OCI-LY3 (cell line): ENCODE data around the gene CST9L.

Source experiments
- H2AFZ ChIP-seq: fragments of 200-600, 300-600 bp; shearing (Covaris generic); 2 replicates; pipeline ENCODE4 v1.6.0; 2014; ENCODE audit warnings: antibody characterized with exemption, low read depth, low read length
- H3K27ac ChIP-seq: fragments of 200-600, 300-600 bp; sonication (generic); 2 replicates; pipeline ENCODE4 v1.5.1; 2014; ENCODE audit warnings: mild to moderate bottlenecking, low read length, moderate library complexity, mixed read lengths
- H3K27me3 ChIP-seq: fragments of 200-600, 300-600 bp; sonication (generic); 2 replicates; pipeline ENCODE4 v1.6.1; 2014; ENCODE audit warnings: low read depth, low read length, mixed read lengths
- H3K36me3 ChIP-seq: fragments of 200-600, 300-600 bp; sonication (generic); replicated peaks from 2 replicates; pipeline ENCODE3; 2014; ENCODE audit warnings: low read depth, low read length, mixed read lengths
- H3K4me1 ChIP-seq: fragments of 300-600, 200-600 bp; sonication (generic); 2 replicates; pipeline ENCODE4 v1.6.1; 2014; ENCODE audit warnings: low read length, mixed read lengths
- H3K4me2 ChIP-seq: fragments of 200-600, 300-600 bp; sonication (generic); 2 replicates; pipeline ENCODE4 v1.6.1; 2014; ENCODE audit warnings: low read length, mixed read lengths
- H3K4me3 ChIP-seq: fragments of 300-600, 200-600 bp; sonication (generic); 2 replicates; pipeline ENCODE4 v1.5.1; 2014; ENCODE audit warnings: antibody characterized with exemption, mild to moderate bottlenecking, low read length, moderate library complexity
- H3K79me2 ChIP-seq: fragments of 300-600, 200-600 bp; shearing (Covaris generic); 2 replicates; pipeline ENCODE4 v1.6.1; 2014; ENCODE audit warnings: mild to moderate bottlenecking, low read length, mixed read lengths
- H3K9ac ChIP-seq: fragments of 300-600, 200-600 bp; shearing (Covaris generic); 2 replicates; pipeline ENCODE4 v1.6.0; 2014; ENCODE audit warnings: mild to moderate bottlenecking, low read length, moderate library complexity
- H3K9me3 ChIP-seq: fragments of 200-600, 300-600 bp; shearing (Covaris generic); 2 replicates; pipeline ENCODE4 v1.6.1; 2014; ENCODE audit warnings: low read length, mixed read lengths; ENCODE audit not compliant: insufficient read depth
- H4K20me1 ChIP-seq: fragments of 200-600, 300-600 bp; sonication (generic); 2 replicates; pipeline ENCODE4 v1.6.1; 2016; ENCODE audit warnings: low read length, mixed read lengths; ENCODE audit not compliant: insufficient read depth
- CTCF ChIP-seq: fragments of 200-600, 300-600 bp; sonication (generic); IDR thresholded peaks from 2 replicates; pipeline ENCODE4 v1.5.1; 2014; ENCODE audit warnings: antibody characterized with exemption, low read length, low read depth
- EZH2phosphoT487 ChIP-seq: fragments of 200-600 bp; shearing (Covaris generic); IDR thresholded peaks from 2 replicates; pipeline ENCODE4 v1.6.1; 2018; ENCODE audit warnings: antibody characterized with exemption, mixed run types, low read depth

CST9L gene

GRCh38 chr20:23595941-23596340 lies 27.7 kb upstream of the CST9L start:
- TF ChIP-seq CTCF = no peak
- TF ChIP-seq EZH2phosphoT487 = no peak
- Histone ChIP-seq H3K4me1 (no peaks in the 10 kb centered on the region), H3K79me2 (no peaks in the 10 kb centered on the region)

GRCh38 chr20:23588434-23589403 lies 20.4 kb upstream of the CST9L start:
- Histone ChIP-seq H3K4me2 (no peak overlapping the region), H3K27me3 (peaks cover 7% of the 10 kb centered on the region), H2AFZ (no peak overlapping the region)

More at GRCh38 chr20:23595941-23596340, 27.7 kb upstream of the CST9L start:
- H3K36me3 ChIP-seq = no peaks in the 10 kb centered on the region
- H3K27me3 ChIP-seq = peaks cover 34% of the 10 kb centered on the region; the same call in 1 of the 2 replicates
- H2AFZ ChIP-seq = no peak overlapping the region
- no peak overlapping the region for H3K27ac ChIP-seq
- no peak overlapping the region for H3K4me2 ChIP-seq
- no peaks in the 10 kb centered on the region for H3K9me3 ChIP-seq
- no peaks in the 10 kb centered on the region for H4K20me1 ChIP-seq
- H3K4me3 ChIP-seq = no peak overlapping the region
- H3K9ac ChIP-seq = no peak overlapping the region

GRCh38 chr20:23587631-23588030 lies 19.3 kb upstream of the CST9L start:
- no peak for TF ChIP-seq EZH2phosphoT487
- TF ChIP-seq CTCF = no peak
- Histone ChIP-seq H3K9me3 (no peaks in the 10 kb centered on the region), H3K4me3 (no peak overlapping the region), H3K79me2 (no peaks in the 10 kb centered on the region), H3K4me1 (peaks cover 6% of the 10 kb centered on the region), H3K9ac (no peak overlapping the region), H2AFZ (no peak overlapping the region), H3K27ac (no peak overlapping the region), H3K4me2 (no peak overlapping the region), H3K36me3 (no peaks in the 10 kb centered on the region), H3K27me3 (peaks cover 7% of the 10 kb centered on the region), H4K20me1 (no peaks in the 10 kb centered on the region; the same call in 1 of the 2 replicates)

More at GRCh38 chr20:23588434-23589403, 20.4 kb upstream of the CST9L start:
- Histone ChIP-seq H3K9ac (no peak overlapping the region), H3K4me1 (peaks cover 6% of the 10 kb centered on the region), H3K9me3 (no peaks in the 10 kb centered on the region), H3K36me3 (no peaks in the 10 kb centered on the region), H4K20me1 (no peaks in the 10 kb centered on the region; the same call in 1 of the 2 replicates), H3K79me2 (no peaks in the 10 kb centered on the region), H3K27ac (no peak overlapping the region), H3K4me3 (no peak overlapping the region)
- TF ChIP-seq CTCF (no peak), EZH2phosphoT487 (no peak)

GRCh38 chr20:23586735-23587525 lies 18.6 kb upstream of the CST9L start:
- H3K4me3 ChIP-seq = no peak overlapping the region
- no peaks in the 10 kb centered on the region for H3K79me2 ChIP-seq
- H3K9me3 ChIP-seq = no peaks in the 10 kb centered on the region
- no peaks in the 10 kb centered on the region for H3K36me3 ChIP-seq
- peaks cover 6% of the 10 kb centered on the region for H3K4me1 ChIP-seq
- H2AFZ ChIP-seq = no peak overlapping the region
- no peak overlapping the region for H3K4me2 ChIP-seq
- peaks cover 7% of the 10 kb centered on the region for H3K27me3 ChIP-seq
- no peak overlapping the region for H3K9ac ChIP-seq
- TF ChIP-seq EZH2phosphoT487 (no peak), CTCF (no peak)
- no peaks in the 10 kb centered on the region; the same call in 1 of the 2 replicates for H4K20me1 ChIP-seq
- no peak overlapping the region for H3K27ac ChIP-seq
